Measurements from ENCODE around the gene STEAP2.

The STEAP2 gene

DNA sequence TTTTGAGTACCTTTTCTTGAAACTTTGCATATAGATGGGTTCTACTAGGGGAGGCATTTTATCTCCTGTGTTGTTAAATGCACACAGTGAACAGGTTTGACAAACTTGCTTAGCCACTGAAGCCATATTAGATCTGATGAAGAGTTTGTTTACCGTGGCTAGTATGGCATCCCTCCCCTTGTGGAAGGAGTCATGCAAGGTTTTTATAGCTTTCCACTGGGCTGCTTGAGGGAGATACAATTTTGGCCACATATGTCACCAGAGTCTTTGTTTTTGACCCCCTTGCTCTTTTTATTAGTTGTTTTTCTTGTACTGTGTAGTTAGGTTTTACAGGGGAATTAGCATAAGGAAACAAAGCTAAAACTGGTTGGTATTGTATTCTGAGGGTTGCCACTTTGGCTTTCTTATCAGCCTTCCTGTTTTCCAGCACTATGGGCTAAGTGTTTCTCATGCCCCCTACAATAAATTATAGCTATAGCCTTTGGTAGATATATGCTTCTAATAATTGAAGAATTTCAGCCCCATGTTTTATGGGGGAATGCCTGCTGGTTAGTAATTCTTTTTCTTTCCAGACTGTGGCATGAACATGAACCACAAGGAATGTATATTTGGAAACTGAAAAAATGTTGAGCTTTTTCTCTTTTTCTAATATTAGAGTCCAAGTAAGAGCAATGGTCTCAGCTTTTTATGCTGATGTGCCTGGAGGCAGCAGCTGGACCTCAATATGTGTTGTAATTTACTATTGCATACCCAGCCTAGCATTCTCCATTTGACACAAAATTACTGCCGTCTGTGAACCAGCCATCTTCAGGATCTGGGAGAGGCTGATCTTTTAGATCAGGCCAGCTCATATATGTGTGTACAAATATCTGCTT, 18.4 kb upstream of the STEAP2 start:
- no peak for DNase-seq (ENCODE audit: low read depth)

DNA sequence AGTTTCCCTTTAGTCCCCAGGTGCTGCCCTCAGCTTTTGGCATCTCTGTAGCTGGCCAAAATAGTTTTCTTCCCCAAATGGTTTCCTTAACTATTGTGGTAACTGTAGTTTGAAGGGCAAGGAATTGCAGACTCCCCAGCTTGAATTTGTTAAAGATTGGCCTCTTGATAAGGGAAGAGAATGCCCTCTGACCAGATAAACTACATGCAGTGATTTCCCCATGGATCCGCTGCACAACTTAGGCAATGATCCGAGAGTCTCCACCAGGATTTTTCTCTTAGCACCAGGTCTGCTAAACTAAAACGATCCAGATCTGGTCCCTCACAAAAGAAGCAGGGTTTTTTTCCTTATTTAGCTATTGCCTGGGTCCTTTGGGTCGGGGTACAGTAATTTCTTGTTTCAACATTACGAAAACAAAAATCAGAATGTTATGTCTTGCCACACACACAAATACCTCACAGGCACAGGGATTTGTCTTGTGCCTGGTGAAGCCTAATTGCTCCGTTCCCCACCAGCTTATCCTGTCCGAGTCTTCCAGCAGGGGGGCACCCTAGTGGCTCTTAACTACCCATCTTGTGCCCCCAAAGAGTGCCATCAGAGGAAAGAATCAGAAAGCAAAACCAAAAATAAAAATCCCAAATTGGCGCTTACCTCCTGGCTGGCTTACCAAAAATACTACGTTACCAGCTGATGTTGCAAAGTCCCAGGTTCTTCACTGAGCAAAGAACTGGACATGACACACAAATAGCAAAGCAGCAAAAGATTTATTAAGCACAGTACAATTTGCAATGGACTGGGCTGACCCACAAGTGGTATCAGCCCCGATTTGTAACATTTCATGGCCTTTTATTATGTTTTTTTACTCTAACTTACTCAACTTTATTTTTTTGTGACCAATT, 16.4 kb upstream of the STEAP2 start:
- DNase-seq (ENCODE audit: low read depth): no peak

DNA sequence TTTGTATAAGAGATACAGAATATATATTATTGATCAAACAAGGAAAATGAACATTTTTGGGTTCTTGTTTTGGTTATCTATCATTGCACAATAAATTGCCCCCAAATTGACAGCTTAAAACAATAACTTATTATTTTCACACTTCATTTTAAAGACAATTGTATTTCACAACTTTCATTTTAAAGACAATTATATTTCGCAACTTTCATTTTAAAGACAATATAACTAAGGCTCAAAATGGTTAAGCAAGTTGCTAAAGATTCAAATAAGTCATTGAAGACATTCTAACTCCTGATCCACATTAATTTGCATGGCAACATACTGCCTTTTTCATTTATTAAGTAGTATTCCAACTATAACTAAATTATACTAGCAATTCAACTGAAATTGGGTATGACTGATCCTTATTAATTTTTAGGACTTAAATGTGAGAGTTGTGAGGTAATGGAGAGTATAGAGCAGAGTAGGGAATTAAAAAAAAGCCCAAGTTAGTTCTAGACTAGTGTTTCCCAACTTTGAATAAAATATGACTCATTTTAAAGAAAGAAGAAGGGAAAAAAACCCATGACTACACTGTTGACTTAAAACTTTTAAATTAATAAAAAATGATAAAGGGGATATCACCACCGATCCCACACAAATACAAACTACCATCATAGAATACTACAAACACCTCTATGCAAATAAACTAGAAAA, 9.9 kb upstream of the STEAP2 start:
- no peak for DNase-seq (ENCODE audit: low read depth)

DNA sequence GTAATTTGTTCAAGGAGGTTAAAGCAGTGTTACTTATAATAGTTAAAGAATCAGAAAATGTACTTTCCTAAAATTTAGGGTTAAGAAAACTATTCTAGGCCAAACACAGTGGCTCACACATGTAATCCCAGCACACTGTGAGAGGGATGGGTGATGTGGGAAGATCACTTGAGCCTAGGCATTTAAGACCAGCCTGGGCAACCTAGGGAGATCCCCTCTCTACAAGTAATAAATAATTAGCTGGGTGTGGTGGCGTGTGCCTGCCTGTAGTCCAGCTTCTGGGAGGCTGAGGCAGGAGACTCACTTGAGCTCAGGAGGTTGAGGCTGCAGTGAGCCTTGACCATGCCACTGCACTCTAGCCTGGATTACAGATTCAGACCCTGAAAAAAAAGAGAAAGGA, 3.6 kb upstream of the STEAP2 start:
- DNase-seq (ENCODE audit: low read depth): no peak

DNA sequence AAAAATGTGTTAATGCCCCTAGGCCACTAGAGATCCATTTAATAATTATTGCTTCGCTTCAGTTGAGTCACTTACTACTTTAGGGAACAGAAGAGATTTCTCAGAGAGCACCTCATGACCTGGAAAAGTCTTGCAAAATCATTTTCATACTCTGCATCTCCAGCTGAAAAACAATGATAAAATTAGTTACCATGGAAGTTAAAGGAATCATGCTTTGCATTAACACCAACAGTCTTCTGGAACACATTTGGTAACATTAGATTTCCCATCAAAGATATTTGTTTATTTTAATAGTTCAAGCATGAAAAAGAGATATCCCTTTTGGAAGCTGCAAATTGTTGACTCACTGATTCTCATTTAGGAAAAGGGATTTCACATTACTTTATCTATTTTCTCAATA, 1.8 kb upstream of the STEAP2 start:
- no peak for DNase-seq (ENCODE audit: low read depth)

DNA sequence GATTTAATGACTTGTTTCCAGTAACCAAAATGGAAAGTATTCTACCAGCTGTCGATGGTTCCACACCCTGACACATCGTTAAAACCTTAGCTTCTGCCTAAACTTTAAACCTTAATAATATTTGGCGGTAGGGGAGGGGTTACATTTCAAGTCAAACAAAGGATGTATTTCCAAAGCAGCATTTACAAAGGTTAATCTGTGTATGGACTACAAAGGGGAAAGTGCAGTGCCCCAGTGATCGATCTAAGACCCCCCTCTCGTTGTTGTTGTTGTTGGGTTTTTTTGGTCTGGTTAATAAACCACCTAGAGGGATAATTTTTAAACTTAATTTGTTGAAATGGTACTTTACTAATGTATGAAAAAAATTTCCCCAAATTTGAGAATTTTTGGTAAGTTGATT, 1.1 kb upstream of the STEAP2 start:
- no peak for DNase-seq (ENCODE audit: low read depth)

DNA sequence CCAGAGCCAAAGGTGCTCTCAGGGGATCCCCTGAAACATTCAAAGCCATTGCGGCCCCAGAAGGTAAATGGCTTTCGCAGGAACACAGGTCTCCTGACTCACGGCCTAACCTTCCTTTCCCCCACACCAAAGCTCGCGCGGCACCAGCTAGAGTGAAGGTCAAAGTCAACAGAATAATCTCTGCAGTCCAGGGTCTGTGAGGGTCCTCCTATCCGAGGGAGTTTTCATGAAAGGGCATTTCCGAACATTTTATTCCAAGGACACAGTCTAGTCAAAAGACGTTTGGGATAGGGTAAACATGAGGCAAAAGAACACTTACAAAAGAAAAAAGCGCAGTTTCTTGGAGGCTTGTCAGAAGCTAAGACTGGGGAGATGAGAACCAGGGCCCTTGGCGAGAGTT, 559 bp upstream of the STEAP2 start:
- no peak for DNase-seq (ENCODE audit: low read depth)

DNA sequence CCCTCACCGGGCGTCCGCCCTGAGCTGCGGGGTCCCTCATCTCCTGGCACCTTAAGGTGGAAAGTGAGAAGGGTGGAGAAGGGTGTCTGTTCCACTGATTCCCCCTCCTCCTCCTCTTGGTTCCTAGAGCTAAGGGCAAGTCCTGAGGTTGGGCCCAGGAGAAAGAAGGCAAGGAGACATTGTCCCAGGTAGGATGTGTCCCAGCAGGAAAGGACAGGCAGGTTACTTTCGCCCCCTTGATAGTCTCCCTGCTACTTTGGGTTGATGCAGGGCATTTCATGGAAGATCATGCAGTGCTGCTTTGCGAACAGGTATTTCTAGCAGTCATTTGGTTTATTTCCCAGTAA, 582 bp downstream of the STEAP2 start:
- DNase-seq (ENCODE audit: low read depth): no peak

DNA sequence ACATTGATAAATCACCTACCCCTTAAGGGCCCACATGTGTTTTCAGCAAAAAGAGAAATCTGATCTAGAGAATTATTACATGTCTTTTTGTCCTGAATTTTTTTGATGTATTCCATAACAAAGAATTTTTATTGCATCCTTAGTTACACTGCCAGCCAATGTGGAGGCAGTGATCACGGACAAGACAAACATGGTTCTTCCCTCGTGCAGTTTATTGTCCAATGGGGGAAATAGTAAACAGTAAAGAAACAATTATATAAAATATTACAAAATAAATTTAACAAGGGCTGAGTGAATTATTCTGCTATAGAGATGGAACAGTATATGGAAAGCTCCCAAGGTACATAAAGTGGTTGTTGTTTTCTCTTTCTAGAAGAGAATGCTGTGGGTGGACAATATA, 2.0 kb downstream of the STEAP2 start:
- DNase-seq (ENCODE audit: low read depth): no peak

DNA sequence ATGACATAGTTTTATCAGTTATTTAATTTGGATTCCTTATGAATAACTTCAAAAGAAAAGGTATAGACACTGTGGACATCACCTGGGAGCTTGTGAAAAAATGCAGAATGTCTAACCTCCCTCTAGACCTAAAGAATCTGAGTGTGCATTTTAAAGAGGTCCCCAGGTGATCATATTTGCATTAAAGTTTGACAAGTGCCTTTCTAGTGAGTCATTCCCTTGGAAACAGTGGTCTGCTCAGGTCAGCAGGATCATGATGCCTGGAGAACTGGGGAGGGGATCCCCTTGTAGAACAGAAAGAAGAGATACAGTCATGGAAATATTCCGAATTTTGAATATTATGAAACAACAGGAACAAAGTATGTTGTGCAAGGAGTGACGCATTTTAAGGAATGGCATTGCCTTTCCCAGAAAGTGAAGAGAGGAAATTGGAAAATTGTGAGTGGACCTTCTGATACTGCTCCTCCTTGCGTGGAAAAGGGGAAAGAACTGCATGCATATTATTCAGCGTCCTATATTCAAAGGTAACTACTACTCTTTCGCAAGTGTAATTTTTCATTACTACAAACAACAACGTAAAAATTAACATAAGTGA, 4.6 kb downstream of the STEAP2 start:
- no peak for DNase-seq (ENCODE audit: low read depth)

DNA sequence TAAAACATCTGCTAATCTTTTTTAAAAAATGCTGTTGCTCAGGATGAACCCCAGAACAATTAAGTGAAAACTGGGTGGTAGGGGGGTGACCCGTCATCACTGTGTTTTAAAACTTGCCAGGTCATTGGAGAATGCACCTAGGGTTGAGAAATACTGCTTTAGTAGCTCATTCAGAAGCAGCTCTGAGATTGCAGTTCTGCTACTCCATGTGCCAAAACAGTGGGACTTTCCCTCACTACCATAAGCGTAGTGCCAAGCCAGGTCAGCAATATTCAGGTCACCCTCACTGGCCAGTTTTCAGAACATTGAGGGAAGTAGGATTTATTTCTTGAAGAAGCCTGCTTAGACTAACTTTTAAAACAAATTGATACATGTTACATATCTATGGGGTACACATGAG, 5.2 kb downstream of the STEAP2 start:
- no peak for DNase-seq (ENCODE audit: low read depth)

DNA sequence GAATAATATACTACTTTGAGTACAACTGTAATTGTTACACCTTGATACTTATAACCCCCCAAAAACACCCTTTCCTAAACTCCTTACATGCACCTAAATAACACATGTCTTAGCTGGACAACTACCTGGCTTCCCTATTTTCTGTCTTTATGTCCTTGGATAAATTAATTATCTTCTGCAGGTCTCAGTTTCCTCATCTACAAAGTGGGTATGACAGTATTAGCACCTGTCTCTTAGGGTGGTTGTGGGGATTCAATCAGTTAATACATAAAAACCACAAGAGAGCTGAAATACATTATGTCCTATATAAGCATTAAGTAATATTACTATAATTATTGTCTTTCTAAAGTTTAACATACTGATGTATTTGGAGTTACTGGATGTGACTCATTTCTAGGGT, 10.8 kb downstream of the STEAP2 start:
- no peak for DNase-seq (ENCODE audit: low read depth)

DNA sequence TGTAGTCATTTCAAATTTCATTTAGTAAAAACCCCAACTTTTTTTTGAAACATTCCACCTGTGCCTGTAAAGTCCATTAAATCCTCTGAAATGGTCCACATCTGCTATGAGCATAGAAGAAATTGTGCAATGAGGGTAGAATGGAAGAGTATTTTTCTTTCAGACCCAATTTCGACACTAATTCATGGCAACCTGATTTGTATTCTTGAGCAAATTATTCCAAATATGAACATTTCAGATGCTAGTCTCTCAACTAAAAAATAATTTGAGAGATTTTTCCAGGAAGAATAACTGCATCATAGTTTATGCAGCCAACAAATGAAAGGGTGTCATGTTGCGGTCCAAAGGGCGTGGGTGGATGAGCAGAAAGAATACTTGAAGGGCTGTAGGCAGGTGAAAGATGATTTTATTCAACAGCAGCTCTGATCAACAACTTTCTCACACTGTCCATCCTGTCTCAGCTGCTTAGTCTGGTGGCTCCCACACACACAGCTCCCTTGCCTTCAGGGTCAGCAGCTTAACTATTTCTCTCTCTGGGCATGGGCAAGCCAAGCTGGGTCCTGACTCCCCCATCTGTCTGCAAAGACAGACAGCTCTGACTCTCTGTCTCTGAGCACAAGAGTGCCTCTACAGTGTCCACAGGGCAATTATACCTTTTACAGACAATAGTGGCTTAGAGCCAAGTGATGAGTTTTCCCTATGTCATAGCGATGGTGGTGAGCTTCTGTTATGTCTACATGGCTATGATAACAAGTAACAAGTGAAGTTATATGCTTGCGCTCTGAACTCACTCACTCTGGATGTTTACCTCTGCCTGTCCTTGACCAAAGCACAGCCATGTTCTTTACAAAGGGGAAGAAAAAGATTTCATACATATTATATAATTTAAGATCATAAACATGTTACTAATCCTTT, 11.5 kb downstream of the STEAP2 start:
- no peak for DNase-seq (ENCODE audit: low read depth)

DNA sequence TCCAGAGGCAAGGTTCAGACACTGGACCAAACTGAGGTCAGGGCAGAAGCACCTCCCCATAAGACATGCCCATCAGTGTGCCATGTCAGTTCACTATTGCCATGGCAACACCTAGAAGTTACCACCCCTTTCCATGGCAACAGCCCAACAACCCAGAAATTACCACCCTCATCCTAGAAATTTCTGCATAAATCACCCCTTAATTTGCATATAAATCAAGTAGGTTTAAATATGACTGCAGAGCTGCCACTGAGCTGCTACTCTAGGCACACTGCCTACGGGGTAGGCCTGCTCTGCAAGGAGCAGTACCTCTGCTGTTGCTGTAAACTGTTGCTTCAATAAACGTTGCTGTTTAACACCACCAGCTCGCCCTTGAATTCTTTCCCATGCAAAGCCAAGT, 12.7 kb downstream of the STEAP2 start:
- DNase-seq (ENCODE audit: low read depth): no peak

DNA sequence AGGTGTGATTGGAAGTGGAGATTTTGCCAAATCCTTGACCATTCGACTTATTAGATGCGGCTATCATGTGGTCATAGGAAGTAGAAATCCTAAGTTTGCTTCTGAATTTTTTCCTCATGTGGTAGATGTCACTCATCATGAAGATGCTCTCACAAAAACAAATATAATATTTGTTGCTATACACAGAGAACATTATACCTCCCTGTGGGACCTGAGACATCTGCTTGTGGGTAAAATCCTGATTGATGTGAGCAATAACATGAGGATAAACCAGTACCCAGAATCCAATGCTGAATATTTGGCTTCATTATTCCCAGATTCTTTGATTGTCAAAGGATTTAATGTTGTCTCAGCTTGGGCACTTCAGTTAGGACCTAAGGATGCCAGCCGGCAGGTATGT, 13.6 kb downstream of the STEAP2 start:
- DNase-seq (ENCODE audit: low read depth): no peak

DNA sequence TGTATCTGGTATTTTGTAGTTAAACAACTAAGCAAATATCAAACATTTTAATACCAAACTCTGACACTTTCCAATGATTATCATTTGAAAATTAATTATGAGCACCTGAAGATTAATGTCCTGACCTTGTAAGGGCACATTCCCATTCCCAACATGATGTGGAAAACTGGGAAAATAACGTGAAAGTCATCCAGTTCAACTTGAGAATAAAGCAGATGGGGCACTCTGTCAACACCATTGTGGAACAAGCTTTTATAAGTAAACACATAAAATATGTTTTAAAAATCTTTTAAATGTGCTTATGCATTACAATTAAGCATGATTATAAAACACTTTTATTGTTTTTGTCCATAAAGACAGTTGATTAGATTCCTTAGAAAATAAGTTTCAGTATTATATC, 14.1 kb downstream of the STEAP2 start:
- no peak for DNase-seq (ENCODE audit: low read depth)

DNA sequence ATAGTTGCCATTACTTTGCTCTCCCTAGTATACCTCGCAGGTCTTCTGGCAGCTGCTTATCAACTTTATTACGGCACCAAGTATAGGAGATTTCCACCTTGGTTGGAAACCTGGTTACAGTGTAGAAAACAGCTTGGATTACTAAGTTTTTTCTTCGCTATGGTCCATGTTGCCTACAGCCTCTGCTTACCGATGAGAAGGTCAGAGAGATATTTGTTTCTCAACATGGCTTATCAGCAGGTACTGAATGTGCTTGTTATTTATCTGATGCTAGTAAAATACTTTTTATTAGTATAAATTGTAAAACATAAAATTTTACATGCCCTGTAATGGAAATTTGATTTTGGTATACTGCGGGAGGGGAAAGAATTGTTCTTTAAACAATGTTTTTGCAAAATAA, 15.7 kb downstream of the STEAP2 start:
- DNase-seq (ENCODE audit: low read depth): no peak

DNA sequence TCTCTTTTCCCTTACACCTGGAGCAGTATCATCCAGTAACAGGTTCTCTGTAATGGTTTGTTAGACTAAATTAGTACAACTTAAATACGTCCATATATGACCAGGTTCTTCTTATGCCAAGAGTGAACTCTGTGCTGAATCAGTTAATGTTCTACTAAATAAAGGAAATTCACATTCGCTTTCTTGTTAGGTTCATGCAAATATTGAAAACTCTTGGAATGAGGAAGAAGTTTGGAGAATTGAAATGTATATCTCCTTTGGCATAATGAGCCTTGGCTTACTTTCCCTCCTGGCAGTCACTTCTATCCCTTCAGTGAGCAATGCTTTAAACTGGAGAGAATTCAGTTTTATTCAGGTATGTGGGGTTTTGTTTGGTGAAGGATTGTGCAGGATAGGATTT, 18.1 kb downstream of the STEAP2 start:
- no peak for DNase-seq (ENCODE audit: low read depth)

DNA sequence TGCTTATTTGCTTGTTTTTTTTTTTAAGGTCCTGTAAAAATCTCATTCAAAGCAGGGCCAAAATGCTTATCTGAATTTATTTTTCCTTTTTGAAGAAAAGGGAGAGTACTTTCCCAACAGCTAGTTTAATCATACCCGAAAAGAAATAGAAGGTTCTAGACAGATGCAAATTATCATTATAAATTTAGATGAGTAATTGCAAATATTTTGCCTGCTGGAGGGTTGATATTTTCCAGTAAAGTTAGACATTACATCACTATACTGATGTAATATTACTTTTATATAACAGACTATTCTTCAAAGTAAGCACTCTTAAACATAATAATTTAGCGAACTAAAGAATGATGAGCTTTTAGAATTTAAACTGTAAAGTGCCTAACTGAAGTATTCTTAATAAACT, 19.3 kb downstream of the STEAP2 start:
- no peak for DNase-seq (ENCODE audit: low read depth)

DNA sequence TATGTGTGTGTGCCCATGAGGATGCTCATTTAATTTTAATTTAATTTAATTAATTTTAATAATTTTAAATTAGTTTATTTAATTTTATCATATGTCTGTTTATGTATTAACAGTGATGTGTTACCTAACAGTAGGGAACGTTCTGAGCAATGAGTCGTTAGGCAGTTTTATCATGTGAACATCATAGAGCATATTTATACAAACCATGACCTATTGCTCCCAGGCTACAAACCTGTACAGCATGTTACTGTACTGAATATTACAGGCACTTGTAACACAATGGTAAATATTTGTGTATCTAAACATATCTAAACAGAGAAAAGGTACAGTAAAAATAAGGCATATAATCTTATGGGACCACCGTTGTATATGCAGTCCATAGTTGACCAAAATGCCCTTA, 19.8 kb downstream of the STEAP2 start:
- DNase-seq (ENCODE audit: low read depth): no peak

DNA sequence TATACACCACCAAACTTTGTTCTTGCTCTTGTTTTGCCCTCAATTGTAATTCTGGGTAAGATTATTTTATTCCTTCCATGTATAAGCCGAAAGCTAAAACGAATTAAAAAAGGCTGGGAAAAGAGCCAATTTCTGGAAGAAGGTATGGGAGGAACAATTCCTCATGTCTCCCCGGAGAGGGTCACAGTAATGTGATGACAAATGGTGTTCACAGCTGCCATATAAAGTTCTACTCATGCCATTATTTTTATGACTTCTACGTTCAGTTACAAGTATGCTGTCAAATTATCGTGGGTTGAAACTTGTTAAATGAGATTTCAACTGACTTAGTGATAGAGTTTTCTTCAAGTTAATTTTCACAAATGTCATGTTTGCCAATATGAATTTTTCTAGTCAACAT, 20.9 kb downstream of the STEAP2 start:
- DNase-seq (ENCODE audit: low read depth): no peak
